LNCAP (cell line): ENCODE data around the gene FAM89A.

ENCODE experiments used
- CTCF ChIP-seq: fragments of 450-650 bp; IDR thresholded peaks from 2 replicates; pipeline ENCODE4 v1.5.1; 2017; ENCODE audit warnings: mild to moderate bottlenecking

Gene FAM89A

DNA sequence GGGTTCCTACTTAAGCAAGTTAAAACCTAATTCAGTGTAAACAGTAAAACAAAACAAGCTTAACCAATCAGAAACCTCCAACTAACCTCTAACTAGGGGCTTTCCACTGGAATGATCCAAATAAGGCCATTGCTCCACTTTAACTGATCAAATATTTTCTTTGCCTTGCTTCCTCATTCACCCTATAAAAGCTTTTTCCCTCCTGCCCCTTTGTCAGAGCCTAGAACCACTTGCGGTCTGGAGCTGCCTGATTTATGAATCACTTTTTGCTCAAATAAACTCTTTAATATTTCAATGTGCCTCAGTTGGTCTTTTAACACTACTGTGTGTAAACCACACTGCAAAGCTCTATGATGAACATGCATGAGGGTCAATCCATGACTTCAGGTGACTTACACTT lies 4.5 kb upstream of the FAM89A start:
- no peak for TF ChIP-seq CTCF

- no peak for TF ChIP-seq CTCF
These were observed 1.7 kb upstream of the FAM89A start for GRCh38 chr1:231041719-231042261.

DNA sequence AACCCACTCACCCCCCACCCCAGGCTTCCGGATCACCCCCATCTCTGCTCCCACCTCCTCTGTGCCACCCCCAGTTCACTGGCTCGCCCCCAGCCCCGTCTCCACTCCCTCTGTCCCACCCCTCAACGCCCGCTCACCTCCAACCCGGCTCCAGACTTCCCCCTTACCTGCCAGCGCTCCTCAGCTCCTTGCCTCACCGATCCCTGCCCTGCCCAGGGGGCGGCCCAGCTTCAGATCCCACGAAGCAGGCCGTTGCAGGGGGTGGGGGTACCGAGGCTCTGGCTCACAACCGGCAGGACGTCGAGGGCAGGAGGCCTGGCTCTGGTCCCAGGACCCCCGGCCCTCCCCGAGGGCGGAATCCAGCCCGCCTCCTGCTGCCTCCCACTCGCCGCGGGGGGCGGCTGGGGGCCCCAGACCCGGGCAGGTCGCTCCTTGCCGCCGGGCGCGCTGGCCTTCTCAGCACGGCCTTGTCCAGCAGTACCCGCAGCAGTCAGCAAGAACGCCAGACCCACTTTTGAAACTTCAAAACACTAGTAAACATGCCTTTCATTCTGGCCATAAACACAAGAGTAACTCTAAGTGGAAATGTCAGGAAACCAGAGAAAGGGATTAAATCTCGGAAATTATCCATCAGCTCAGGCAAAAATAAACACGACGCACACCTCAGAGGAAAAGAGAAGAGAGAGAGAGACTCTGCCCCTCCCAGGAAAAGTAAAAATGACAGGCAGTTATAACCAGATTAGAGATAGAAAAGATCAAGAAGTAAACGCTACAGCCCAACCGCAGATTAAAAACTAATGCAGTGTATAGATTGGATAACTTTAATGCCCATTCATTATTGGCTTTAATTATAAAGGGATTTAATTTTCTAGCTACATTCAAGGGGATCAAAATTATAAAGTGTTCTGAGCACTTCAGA lies 1.0 kb upstream of the FAM89A start:
- TF ChIP-seq CTCF: no peak

- TF ChIP-seq CTCF: no peak
These were observed 664 bp downstream of the FAM89A start for GRCh38 chr1:231039161-231040018.

DNA sequence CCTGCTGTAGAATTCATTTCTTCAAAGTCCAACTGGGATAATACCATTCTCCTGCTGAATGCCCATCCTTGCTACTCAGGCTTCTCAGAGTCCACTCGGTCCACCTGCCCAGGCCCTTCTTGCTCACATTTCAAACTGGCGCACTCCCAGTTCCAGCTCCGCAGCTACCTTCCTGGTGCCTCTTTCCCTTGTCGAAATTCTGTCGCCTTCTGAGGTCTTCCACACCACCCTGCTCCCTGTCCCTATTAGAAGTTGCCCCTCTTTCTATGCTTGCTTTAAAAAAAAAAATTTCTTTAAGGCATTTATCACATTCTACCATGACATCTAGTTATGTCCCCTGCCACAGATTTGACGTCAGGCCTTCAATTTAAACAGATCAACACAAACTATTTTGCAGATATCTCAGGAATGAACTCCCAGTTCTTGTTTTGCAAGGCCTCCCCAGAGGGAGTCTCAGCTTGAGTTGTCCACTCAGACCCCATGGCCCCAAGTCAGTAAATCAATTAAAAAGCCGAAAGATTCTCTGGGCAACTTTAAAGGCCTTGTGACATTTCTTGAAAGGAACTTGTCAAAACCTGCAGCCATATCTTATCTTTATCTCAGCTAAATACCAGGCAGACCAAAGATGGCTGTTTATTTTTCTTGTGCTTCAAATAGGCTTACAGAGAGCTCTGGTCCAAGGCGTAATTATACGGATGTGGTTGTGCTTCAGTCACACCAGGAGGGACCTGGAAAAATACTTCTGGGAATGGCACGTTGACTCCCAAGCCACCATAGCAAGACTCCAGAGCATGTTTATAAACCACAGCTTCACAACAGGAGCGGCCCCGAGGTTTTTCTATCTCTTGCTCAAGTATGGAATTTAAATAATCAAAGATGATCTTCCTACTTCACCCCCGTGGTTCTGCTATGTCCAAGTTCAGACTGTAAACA lies 2.2 kb downstream of the FAM89A start:
- no peak for TF ChIP-seq CTCF

- TF ChIP-seq CTCF: no peak
These were observed 3.6 kb downstream of the FAM89A start for GRCh38 chr1:231036416-231036815.
